ENCODE data around the gene LHPP.

LHPP gene

DNA sequence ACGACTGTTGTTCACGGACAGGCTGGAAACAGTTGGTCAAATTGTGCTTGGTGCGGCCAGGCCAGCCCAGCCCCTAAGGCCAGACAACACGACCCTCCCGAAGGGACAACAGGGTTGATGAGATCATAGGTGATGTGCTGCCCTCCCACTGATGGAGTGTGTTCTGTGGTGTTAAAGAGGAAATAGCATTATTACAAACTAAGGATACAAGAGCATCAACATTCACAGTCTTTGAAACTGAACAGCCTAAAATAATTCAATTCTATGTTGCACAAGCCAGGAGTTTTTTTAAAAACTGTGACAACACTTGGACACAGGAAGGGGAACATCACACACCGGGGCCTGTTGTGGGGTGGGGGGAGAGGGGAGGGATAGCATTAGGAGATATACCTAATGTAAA, 194.9 kb downstream of the LHPP start:
- no peak for DNase-seq (ENCODE audit: low spot score)
- in situ Hi-C loops (cut with MboI; ENCODE audit: low pct_unique_long_range_greater_than_20kb, low sequenced_read_pairs, unreplicated experiment): no loop called here
- no peak for TF ChIP-seq CTCF (IDR thresholded peaks at IDR 0.05; ENCODE audit: extremely low read depth, insufficient read depth, missing control alignments)

- TF ChIP-seq CTCF (IDR thresholded peaks at IDR 0.05; ENCODE audit: extremely low read depth, insufficient read depth, missing control alignments): no peak
- DNase-seq (ENCODE audit: low spot score): no peak
- in situ Hi-C loops (cut with MboI; ENCODE audit: low pct_unique_long_range_greater_than_20kb, low sequenced_read_pairs, unreplicated experiment): no loop called here
Measured at GRCh38 chr10:124657806-124658205, 196.2 kb downstream of the LHPP start.

- DNase-seq (ENCODE audit: low spot score): no peak
- in situ Hi-C loops (cut with MboI; ENCODE audit: low pct_unique_long_range_greater_than_20kb, low sequenced_read_pairs, unreplicated experiment): no loop called here
Measured at GRCh38 chr10:124658591-124659242, 197.1 kb downstream of the LHPP start.

GRCh38 chr10:124659380-124659779, 197.8 kb downstream of the LHPP start:
- no peak for TF ChIP-seq CTCF (IDR thresholded peaks at IDR 0.05; ENCODE audit: extremely low read depth, insufficient read depth, missing control alignments)
- in situ Hi-C loops (cut with MboI; ENCODE audit: low pct_unique_long_range_greater_than_20kb, low sequenced_read_pairs, unreplicated experiment): no loop called here
- no peak for DNase-seq (ENCODE audit: low spot score)

More at GRCh38 chr10:124658591-124659242, 197.1 kb downstream of the LHPP start:
- TF ChIP-seq CTCF (IDR thresholded peaks at IDR 0.05; ENCODE audit: extremely low read depth, insufficient read depth, missing control alignments): no peak

DNA sequence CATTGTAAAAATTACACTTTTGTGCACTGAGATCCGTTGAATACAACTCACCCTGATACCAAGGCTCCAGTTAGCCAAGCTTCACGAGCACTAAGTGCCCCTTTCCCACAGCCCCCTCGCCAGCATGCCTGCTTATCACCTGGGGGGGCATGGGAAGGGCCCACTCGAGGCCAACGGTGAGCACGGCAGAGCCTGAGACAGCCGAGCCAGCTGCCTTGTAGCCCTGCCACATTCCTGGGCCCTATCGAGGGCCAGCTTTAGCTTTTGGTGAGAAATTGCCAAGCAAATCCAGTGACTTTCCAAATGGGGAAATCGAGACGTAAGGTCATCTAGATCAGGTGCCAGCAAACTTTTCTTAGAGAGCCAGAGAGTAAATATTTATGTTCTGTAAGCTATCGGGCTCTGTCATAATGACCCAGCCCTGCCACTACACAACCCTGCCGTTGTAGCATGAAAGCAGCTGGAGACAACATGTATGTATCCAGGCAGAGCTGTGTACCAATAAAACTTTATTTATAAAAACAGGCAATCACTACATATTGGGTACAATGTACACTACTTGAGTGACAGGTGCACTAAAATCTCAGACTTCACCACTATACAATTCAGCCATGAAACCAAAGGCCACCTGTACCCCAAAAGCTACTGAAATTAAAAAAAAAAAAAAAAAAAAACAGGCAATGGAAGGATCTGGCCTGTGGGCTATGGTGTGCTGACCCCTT, 198.9 kb downstream of the LHPP start:
- in situ Hi-C loops (cut with MboI; ENCODE audit: low pct_unique_long_range_greater_than_20kb, low sequenced_read_pairs, unreplicated experiment): no loop called here
- DNase-seq (ENCODE audit: low spot score): no peak
- no peak for TF ChIP-seq CTCF (IDR thresholded peaks at IDR 0.05; ENCODE audit: extremely low read depth, insufficient read depth, missing control alignments)

GRCh38 chr10:124661660-124662180, 200.1 kb downstream of the LHPP start:
- no peak for TF ChIP-seq CTCF (IDR thresholded peaks at IDR 0.05; ENCODE audit: extremely low read depth, insufficient read depth, missing control alignments)
- in situ Hi-C loops (cut with MboI; ENCODE audit: low pct_unique_long_range_greater_than_20kb, low sequenced_read_pairs, unreplicated experiment): no loop called here
- DNase-seq (ENCODE audit: low spot score): no peak

All from GM13977 (cell line).